H1 (cell line): ENCODE results near the gene SPINK7.

Experiments
- CEBPB ChIP-seq: IDR thresholded peaks from 2 replicates; pipeline ENCODE4 v1.6.1; 2012; ENCODE audit warnings: low read depth, low read length
- EP300 ChIP-seq, 2 experiments: IDR thresholded peaks; 1 replicate in 1 of 2; 2 replicates in 1 of 2; pipeline ENCODE4 v1.6.1; 2011 to 2012; ENCODE audit warnings: low read depth in 2 of 2, low read length in 2 of 2, mild to moderate bottlenecking in 2 of 2, borderline replicate concordance in 1 of 2, inconsistent platforms in 1 of 2, moderate library complexity in 1 of 2
- TF ChIP-seq, protein P1 (sequence below), 3 experiments: IDR thresholded peaks; 1 replicate in 2 of 3; 2 replicates in 1 of 3; pipeline versions ENCODE4 v1.5.1 to v1.6.1; 2011; ENCODE audit warnings: low read length in 3 of 3, mild to moderate bottlenecking in 3 of 3, inconsistent platforms in 2 of 3, low read depth in 1 of 3, moderate library complexity in 1 of 3; ENCODE audit not compliant: insufficient read depth in 1 of 3; ENCODE audit errors: control extremely low read depth in 1 of 3

DNA sequence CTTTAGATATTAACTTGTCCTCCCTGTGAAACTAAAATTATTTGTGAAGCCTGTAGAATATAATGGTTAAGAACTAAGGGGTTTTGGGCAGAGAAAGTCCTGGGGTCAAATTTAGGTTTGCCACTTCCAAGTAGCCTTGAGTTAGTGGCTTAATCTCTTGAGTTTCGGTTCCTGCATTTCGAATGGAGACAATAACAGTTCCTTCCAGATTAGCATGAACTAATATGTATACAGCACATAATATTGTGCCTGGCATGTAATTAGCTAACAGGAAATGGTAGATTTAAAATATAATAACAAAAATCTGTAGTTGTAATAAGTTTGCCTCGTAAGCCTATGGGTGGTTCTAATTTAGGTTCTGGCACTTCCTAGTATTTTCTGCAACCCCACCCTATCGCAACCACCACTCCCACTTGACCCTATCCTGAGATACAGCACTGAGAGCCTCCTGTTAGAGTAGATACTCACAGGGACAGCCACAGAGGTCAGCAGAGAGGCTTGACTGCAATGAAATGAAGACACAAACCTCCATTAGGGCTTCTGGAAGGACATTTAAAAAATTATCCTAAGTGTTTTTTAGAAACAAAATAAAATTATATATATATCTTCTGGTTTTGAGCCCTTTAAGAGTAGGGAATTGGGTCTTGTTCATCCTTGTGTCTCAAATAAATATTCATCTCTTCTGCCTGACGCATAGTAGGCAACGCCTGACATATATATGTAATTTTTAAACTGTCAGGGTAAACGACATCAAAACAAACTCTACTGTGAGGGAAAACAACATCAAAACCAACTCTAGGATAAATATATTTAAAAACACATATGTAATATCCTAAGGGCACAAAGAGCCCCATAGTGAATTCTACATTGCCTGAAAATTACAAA lies 31.6 kb downstream of the SPINK7 start:
- no peak for TF ChIP-seq CEBPB
- TF ChIP-seq, protein P1, sequence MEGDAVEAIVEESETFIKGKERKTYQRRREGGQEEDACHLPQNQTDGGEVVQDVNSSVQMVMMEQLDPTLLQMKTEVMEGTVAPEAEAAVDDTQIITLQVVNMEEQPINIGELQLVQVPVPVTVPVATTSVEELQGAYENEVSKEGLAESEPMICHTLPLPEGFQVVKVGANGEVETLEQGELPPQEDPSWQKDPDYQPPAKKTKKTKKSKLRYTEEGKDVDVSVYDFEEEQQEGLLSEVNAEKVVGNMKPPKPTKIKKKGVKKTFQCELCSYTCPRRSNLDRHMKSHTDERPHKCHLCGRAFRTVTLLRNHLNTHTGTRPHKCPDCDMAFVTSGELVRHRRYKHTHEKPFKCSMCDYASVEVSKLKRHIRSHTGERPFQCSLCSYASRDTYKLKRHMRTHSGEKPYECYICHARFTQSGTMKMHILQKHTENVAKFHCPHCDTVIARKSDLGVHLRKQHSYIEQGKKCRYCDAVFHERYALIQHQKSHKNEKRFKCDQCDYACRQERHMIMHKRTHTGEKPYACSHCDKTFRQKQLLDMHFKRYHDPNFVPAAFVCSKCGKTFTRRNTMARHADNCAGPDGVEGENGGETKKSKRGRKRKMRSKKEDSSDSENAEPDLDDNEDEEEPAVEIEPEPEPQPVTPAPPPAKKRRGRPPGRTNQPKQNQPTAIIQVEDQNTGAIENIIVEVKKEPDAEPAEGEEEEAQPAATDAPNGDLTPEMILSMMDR (IDR thresholded peaks at IDR 0.05; ENCODE audit: control extremely low read depth in 1 of 3, insufficient read depth in 1 of 3, low read depth in 1 of 3, low read length in 3 of 3), result no peak
- no peak for TF ChIP-seq EP300 (IDR thresholded peaks at IDR 0.05; ENCODE audit: borderline replicate concordance in 1 of 2, low read depth in 2 of 2, low read length in 2 of 2)
